KOPT-K1 (cell line): ENCODE measurements around the gene NFATC2.
A peak's percentile ranks its signal among the peaks of the same experiment; 100 is the strongest.

Experiments
- H3K27ac ChIP-seq: fragments of 200-600 bp; sonication (generic); 2 replicates; pipeline ENCODE4 v1.5.1; 2016; ENCODE audit warnings: antibody characterized with exemption, mild to moderate bottlenecking, low read depth, low read length; ENCODE audit not compliant: poor library complexity, severe bottlenecking
- H3K36me3 ChIP-seq: fragments of 200-600 bp; sonication (generic); 2 replicates; pipeline ENCODE4 v1.5.1; 2017; ENCODE audit warnings: antibody characterized with exemption, mild to moderate bottlenecking, low read length, moderate library complexity; ENCODE audit not compliant: insufficient read depth
- H3K9me3 ChIP-seq: fragments of 200-600 bp; sonication (generic); 2 replicates; pipeline ENCODE4 v1.5.1; 2017; ENCODE audit warnings: antibody characterized with exemption, low read length, mild to moderate bottlenecking; ENCODE audit not compliant: insufficient read depth, poor library complexity, severe bottlenecking

The NFATC2 gene

GRCh38 chr20:51542571-51543421, at the start of gene NFATC2:
NFATC2 (minus strand) TSS chr20:51542719; CDS start chr20:51542499, 220 bp downstream.
- Histone ChIP-seq H3K36me3 (peaks cover 9% of the 10 kb centered on the region; the same call in 1 of the 2 replicates), H3K9me3 (no peaks in the 10 kb centered on the region), H3K27ac (peak within 1 kb of the TSS; percentile 77)

GRCh38 chr20:51591871-51592270, 49.4 kb upstream of the NFATC2 start:
- H3K9me3 ChIP-seq: no peaks in the 10 kb centered on the region
- no peak overlapping the region for H3K27ac ChIP-seq
- no peaks in the 10 kb centered on the region for H3K36me3 ChIP-seq

DNA sequence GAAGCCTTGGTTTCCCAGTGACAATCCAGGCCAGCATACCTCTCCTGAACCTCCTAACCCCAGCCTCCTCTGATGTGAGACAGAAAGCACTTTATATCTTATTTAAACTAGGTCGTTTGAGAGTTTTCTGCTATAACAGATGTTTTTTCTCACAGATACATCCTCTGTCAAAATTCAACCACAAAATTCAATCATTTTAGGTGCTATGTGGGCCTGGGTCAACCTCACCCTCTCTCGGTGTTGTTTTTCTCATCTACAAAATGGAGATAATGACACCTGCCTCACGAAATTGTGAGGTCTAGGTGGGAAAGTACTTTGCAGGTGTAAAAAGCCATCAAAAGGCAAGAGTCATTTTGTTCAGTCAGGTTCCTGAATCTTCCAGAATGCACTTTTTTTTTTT, 46.2 kb upstream of the NFATC2 start:
- Histone ChIP-seq H3K27ac (no peak overlapping the region), H3K36me3 (no peaks in the 10 kb centered on the region), H3K9me3 (no peaks in the 10 kb centered on the region)

GRCh38 chr20:51587145-51587544, 44.6 kb upstream of the NFATC2 start:
- Histone ChIP-seq H3K36me3 (no peaks in the 10 kb centered on the region), H3K9me3 (no peaks in the 10 kb centered on the region), H3K27ac (no peak overlapping the region)

DNA sequence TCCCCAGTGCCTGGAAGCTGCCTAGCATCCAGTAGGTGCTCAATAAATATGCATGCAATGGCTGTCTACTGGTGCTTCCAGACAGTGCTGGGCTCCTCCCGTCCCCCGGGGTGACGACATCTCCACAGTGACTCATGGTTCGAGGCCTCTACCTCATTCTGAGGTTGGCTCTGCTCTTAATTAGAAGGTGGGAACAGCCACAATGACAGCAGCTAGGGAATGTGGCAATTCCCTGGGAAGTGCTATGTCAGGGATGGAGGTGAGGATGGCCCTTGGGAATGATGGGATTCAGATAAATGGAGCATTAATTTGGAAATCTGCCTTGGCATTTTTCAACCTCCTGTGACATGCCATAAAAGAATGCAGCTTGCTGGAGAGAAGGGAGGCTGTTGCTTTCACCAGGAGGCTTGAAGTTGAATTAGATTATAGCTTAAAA, 43.5 kb upstream of the NFATC2 start:
- no peaks in the 10 kb centered on the region for H3K36me3 ChIP-seq
- no peak overlapping the region for H3K27ac ChIP-seq
- H3K9me3 ChIP-seq: no peaks in the 10 kb centered on the region

- no peaks in the 10 kb centered on the region for H3K36me3 ChIP-seq
- H3K9me3 ChIP-seq: no peaks in the 10 kb centered on the region
- no peak overlapping the region for H3K27ac ChIP-seq
Measured at GRCh38 chr20:51585148-51585547, 42.6 kb upstream of the NFATC2 start.

DNA sequence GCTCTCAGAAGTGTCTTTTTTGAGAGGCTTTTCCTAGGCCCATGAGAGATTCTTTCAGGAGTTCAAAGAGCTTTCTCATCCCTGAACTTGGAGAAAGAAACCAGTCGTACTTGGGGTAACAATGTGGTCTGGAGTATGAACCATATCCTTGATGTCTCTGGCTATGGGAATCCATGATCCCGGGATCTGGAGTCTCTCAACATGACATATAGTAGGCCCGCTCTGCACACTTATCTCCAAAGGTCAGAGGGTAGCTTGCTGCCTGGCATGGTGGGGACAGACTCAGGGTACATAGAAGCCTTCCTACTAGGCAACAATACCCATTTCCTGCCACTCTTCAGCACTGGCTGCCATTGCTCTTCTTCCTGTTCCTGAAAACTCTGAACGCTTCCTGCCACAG, 42.2 kb upstream of the NFATC2 start:
- Histone ChIP-seq H3K27ac (no peak overlapping the region), H3K9me3 (no peaks in the 10 kb centered on the region), H3K36me3 (no peaks in the 10 kb centered on the region)

GRCh38 chr20:51584116-51584515, 41.6 kb upstream of the NFATC2 start:
- Histone ChIP-seq H3K36me3 (no peaks in the 10 kb centered on the region), H3K9me3 (no peaks in the 10 kb centered on the region), H3K27ac (no peak overlapping the region)

- H3K36me3 ChIP-seq: no peaks in the 10 kb centered on the region
- no peaks in the 10 kb centered on the region for H3K9me3 ChIP-seq
- no peak overlapping the region for H3K27ac ChIP-seq
Measured at GRCh38 chr20:51583499-51583898, 41.0 kb upstream of the NFATC2 start.

DNA sequence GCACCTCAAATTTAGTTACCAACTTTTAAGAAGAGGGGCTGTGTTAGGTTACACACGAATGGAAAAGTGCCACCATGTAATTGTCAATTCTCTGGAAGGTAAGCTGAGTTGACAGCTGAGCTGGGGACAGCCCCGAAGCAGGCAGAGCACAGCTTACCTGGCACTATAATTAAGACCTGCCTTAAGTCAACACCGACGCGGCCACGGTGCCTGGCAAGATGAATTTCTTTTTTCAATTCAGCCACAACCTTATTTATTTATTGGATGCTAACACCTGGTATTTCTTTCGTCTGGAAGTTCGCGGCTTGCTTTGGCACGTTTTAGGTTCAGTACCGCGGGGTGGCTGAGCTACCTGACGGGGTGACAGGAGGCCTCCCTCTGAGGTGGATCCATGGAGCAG, 40.6 kb upstream of the NFATC2 start:
- H3K27ac ChIP-seq: no peak overlapping the region
- no peaks in the 10 kb centered on the region for H3K9me3 ChIP-seq
- no peaks in the 10 kb centered on the region for H3K36me3 ChIP-seq

DNA sequence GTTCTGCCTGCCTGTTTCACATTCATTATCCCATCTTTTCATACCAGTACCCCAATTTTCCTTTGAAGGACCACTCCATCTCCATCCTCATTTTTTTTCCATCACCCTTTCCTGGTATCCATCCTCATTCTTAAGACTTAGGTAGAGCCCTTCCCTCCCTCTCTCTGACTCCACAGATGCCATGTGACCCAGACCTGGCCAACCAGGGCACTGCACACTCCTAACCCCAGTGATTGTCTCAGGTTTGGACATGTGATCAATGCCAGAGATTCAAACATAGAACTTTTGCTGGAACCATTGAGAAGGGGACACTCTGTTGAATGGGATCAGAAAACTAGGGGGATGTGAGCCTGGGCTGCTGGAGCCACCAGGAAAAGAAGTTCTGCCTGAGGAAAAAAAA, 39.1 kb upstream of the NFATC2 start:
- H3K9me3 ChIP-seq: no peaks in the 10 kb centered on the region
- no peak overlapping the region for H3K27ac ChIP-seq
- no peaks in the 10 kb centered on the region for H3K36me3 ChIP-seq

DNA sequence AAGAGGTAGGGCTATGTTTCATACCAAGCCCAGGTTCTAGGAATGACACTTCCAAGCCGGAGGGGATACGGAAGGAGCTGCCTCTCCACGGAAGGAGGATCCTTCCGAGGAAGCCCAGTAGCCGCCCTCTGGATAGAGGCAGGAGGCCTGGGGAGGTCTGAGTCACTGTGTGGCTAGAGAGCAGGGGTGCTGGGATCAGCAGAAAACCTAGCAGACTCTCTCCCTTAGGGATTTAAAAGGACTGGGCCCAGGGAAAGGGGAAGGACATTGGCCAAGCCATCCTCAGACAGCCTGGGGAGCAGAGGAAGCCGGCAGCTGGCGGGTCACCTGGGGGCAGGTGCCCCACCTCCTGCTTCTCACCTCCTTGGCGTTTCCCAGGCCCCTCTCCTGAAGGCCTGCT, 36.6 kb upstream of the NFATC2 start:
- Histone ChIP-seq H3K36me3 (no peaks in the 10 kb centered on the region), H3K9me3 (no peaks in the 10 kb centered on the region), H3K27ac (no peak overlapping the region)

DNA sequence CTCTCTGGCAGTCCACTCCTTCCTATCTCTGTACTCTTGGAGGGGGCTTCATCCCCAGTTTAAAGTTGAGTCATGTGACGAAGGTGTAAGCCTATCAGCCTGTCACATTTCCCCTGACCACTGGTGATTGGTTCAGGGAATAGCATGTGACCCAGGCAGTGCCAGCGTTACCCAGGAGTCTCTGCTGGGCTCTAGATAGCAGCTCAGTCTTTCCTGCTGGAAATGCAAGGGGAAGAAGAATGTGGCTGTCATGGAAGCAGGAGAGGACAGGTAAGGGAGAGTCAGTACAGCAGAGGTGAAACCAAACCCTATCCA, 35.6 kb upstream of the NFATC2 start:
- Histone ChIP-seq H3K27ac (no peak overlapping the region), H3K36me3 (no peaks in the 10 kb centered on the region), H3K9me3 (no peaks in the 10 kb centered on the region)

- H3K9me3 ChIP-seq: no peaks in the 10 kb centered on the region
- no peaks in the 10 kb centered on the region for H3K36me3 ChIP-seq
- no peak overlapping the region for H3K27ac ChIP-seq
Measured at GRCh38 chr20:51577432-51578144, 35.1 kb upstream of the NFATC2 start.

GRCh38 chr20:51575486-51575885, 33.0 kb upstream of the NFATC2 start:
- Histone ChIP-seq H3K27ac (no peak overlapping the region), H3K36me3 (no peaks in the 10 kb centered on the region), H3K9me3 (no peaks in the 10 kb centered on the region)
